BLaER1 treated with 17β-estradiol and CSF1 and Interleukin-3, amounts not matched to agents 10 nM and 100 nM (cell line): Measurements from ENCODE around the gene TRMU.

Source experiments
- H3K27ac ChIP-seq, 11 experiments: shearing (Covaris generic); formaldehyde crosslinking; 2 replicates each; pipeline ENCODE4 v1.8.1; 2022
- H3K27me3 ChIP-seq, 11 experiments: shearing (Covaris generic); formaldehyde crosslinking; 2 replicates each; pipeline ENCODE4 v1.8.1; 2022
- H3K36me3 ChIP-seq, 11 experiments: shearing (Covaris generic); formaldehyde crosslinking; 2 replicates each; pipeline ENCODE4 v1.8.1; 2022
- H3K4me1 ChIP-seq, 10 experiments: shearing (Covaris generic); formaldehyde crosslinking; 2 replicates each; pipeline ENCODE4 v1.8.1; 2022
- H3K4me2 ChIP-seq, 11 experiments: shearing (Covaris generic); formaldehyde crosslinking; 2 replicates each; pipeline ENCODE4 v1.8.1; 2022
- H3K4me3 ChIP-seq, 10 experiments: shearing (Covaris generic); formaldehyde crosslinking; 2 replicates each; pipeline ENCODE4 v1.8.1; 2022
- H3K9ac ChIP-seq, 11 experiments: shearing (Covaris generic); formaldehyde crosslinking; 2 replicates each; pipeline ENCODE4 v1.8.1; 2022
- H3K9me3 ChIP-seq, 11 experiments: shearing (Covaris generic); formaldehyde crosslinking; replicated peaks in 1 of 11; 2 replicates each; pipeline ENCODE4 v1.8.1; 2022
- H4K20me1 ChIP-seq, 11 experiments: shearing (Covaris generic); formaldehyde crosslinking; 2 replicates each; pipeline ENCODE4 v1.8.1; 2022
- Cebpa-rat ChIP-seq, 11 experiments: shearing (Covaris generic); IDR thresholded peaks; 2 replicates each; pipeline ENCODE4 v1.8.1; 2022

TRMU gene

DNA sequence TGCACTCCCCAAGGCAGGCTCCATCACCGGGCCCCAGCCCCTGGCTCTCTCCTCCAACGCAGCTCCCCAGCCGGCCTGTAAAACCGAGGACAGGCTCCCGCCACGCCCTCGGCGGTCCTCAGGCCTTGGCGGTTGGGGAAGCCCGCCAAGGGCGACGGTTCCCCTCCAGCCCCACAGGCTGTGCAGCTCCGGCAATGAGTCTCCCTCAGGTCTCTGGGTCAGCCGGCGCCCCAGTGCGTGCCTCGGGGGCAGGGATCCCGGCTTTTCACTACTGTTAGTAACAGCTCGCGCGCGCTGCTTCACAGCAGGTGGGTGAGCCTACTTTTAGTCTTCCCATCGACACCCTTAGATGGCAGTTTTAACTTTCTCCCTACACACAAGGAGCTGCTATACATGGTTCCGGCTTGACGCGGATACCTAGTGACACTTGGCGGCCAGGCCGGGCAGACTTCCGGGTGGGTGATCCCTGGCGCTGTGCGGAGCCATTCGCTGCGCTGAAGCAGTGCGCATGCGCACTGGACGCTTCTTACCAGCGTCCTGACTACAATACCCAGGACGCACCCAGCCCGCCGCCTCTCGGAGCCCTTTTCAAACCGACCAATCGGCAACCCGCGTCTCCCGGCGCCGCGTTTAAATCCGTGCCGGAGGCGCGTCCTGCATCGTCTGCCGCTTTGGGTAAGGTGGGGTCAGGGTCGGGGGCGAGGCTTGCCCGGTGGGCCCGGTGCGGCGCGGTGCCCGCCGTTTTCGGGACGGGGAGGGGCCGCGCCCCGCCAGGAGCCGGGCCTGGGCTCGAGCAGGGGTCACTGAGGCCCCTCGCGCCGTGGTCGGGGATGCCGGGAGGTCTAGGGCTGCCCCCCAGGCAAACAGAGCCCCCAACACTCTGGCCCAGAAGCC is 39.0 kb upstream of the TRMU start, which contains the start of gene GTSE1:
Gene GTSE1 (plus strand): TSS at position 614 of the 894 bp plus-strand sequence. CDS start 531 bp downstream, outside the sequence.
- Histone ChIP-seq H3K9me3 (peaks cover 0 to 8% (median 6%) of the 10 kb centered on the region in 11 experiments; a peak in 9 of 22 replicates), H3K27ac (peak within 1 kb of the TSS; percentile 83 to 94 (median 91)), H3K9ac (peak within 1 kb of the TSS; percentile 80 to 93 (median 89)), H3K4me1 (peaks cover 59 to 83% (median 68%) of the 10 kb centered on the region in 10 experiments), H3K36me3 (peaks cover 8 to 42% (median 33%) of the 10 kb centered on the region in 11 experiments; a peak in 21 of 22 replicates), H4K20me1 (peaks cover 0 to 30% (median 5%) of the 10 kb centered on the region in 11 experiments; a peak in 8 of 22 replicates), H3K4me3 (peak within 1 kb of the TSS; percentile 69 to 91 (median 85)), H3K27me3 (no peaks in the 10 kb centered on the region), H3K4me2 (peak within 1 kb of the TSS; percentile 83 to 99 (median 97))
- no peak for TF ChIP-seq Cebpa-rat (IDR thresholded peaks at IDR 0.05)

DNA sequence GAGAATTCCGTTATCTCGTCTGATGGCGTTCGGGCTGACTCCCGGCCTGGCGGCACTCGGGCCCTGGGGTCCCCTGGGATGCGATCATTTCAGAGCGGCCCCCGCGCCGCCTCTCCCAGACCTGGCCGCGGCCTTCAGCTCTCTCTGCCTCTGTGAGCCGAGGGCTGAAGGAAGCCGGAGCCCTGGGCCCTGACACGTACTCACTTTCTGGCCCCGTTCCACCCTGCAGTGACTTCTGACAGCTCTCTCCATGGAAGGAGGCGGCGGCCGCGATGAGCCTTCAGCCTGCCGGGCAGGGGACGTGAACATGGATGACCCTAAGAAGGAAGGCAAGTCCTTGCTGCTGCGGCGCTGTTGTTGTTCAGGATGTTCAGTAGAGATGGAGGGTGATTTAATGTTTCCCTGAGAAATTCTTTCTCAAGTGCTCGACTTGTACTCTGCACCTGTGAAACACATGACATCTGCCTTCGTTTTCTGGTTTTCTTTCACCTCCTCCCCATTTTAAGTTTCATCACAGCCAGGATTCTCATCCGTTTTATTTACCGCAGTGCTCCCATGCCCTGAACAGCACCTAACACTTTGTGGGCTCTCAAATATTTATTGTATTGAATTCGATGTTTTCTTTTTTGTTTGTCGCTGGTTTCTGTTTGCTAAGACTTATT is 38.2 kb upstream of the TRMU start:
- peak overlapping the region; percentile 69 to 91 (median 85) for H3K4me3 ChIP-seq
- peaks cover 0 to 35% (median 5%) of the 10 kb centered on the region in 11 experiments; a peak in 8 of 22 replicates for H4K20me1 ChIP-seq
- H3K27ac ChIP-seq, result peak overlapping the region in 10 of 11 experiments; percentile 84 to 94 (median 92); a peak in 20 of 22 replicates
- peaks cover 3 to 44% (median 37%) of the 10 kb centered on the region in 11 experiments; a peak in 21 of 22 replicates for H3K36me3 ChIP-seq
- H3K9ac ChIP-seq, result peak overlapping the region; percentile 76 to 93 (median 89)
- no peak for TF ChIP-seq Cebpa-rat (IDR thresholded peaks at IDR 0.05)
- H3K4me1 ChIP-seq, result peaks cover 52 to 76% (median 65%) of the 10 kb centered on the region in 10 experiments
- no peaks in the 10 kb centered on the region for H3K27me3 ChIP-seq
- H3K4me2 ChIP-seq, result peak overlapping the region; percentile 83 to 99 (median 97)
- H3K9me3 ChIP-seq, result peaks cover 0 to 2% (median under 1%) of the 10 kb centered on the region in 11 experiments; a peak in 7 of 22 replicates

DNA sequence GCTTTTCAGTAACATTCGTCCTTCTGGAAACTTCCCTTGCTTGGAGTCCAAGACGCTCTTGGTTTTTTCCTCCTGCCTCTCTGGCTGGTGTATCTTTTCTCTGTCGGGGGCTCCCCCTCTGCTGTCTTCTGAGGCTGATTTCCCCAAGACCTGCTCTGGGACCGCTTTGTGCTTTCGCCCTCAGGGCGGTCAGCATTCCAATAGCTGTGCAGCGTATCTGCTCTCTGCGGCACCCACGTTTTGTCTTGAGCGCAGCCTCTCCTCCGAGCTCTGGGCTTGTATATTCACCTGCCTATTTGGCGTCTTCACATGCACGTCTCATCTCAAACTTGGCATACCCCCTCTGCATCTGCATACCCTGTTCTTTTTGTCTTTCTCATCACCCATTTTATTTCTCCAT is 36.4 kb upstream of the TRMU start:
- no peak for TF ChIP-seq Cebpa-rat (IDR thresholded peaks at IDR 0.05)
- H4K20me1 ChIP-seq, result peaks cover 0 to 53% (median 17%) of the 10 kb centered on the region in 11 experiments; a peak in 11 of 22 replicates
- H3K4me3 ChIP-seq, result 0 out of 20 replicates have a peak overlapping the region, but pooled peaks of 1 of the 10 experiments have one; percentile 3
- H3K4me1 ChIP-seq, result peaks cover 33 to 63% (median 48%) of the 10 kb centered on the region in 10 experiments
- H3K4me2 ChIP-seq, result peak overlapping the region in 9 of 11 experiments; percentile 83 to 99 (median 97); a peak in 14 of 22 replicates
- no peaks in the 10 kb centered on the region for H3K27me3 ChIP-seq
- peak overlapping the region in 7 of 11 experiments; percentile 13 to 44 (median 26); a peak in 6 of 22 replicates for H3K9ac ChIP-seq
- H3K9me3 ChIP-seq, result no peaks in the 10 kb centered on the region
- H3K27ac ChIP-seq, result no peak overlapping the region
- peaks cover 0 to 61% (median 51%) of the 10 kb centered on the region in 11 experiments; a peak in 17 of 22 replicates for H3K36me3 ChIP-seq

DNA sequence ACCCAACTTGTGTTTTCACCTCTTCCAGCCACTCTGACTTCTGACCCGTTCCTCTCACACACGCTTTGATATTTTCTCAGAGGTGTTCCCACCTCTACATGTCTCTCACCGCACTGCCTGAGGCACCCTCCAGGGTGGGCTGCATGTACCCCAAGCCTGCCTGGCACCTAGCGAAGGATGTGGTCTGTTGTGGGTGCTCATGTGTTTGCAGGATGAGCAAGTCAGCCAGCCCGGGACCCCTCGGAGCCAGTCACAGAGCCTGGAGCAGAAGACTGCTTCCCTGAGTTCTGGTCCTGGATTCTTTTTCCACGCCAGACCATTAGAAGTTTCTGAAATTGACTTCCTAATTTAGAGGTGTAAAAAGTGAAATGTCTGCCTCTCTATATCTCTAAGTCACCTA is 35.0 kb upstream of the TRMU start:
- peak overlapping the region in 2 of 11 experiments; percentile 4 to 35; a peak in 1 of 22 replicates for H3K9ac ChIP-seq
- H3K4me2 ChIP-seq, result no peak overlapping the region
- peaks cover 0 to 65% (median 22%) of the 10 kb centered on the region in 11 experiments; a peak in 12 of 22 replicates for H4K20me1 ChIP-seq
- H3K9me3 ChIP-seq, result no peaks in the 10 kb centered on the region
- TF ChIP-seq Cebpa-rat (IDR thresholded peaks at IDR 0.05), result no peak
- H3K27me3 ChIP-seq, result no peaks in the 10 kb centered on the region
- peaks cover 20 to 50% (median 34%) of the 10 kb centered on the region in 10 experiments for H3K4me1 ChIP-seq
- no peak overlapping the region for H3K4me3 ChIP-seq
- H3K27ac ChIP-seq, result no peak overlapping the region
- H3K36me3 ChIP-seq, result peaks cover 0 to 75% (median 65%) of the 10 kb centered on the region in 11 experiments; a peak in 17 of 22 replicates

DNA sequence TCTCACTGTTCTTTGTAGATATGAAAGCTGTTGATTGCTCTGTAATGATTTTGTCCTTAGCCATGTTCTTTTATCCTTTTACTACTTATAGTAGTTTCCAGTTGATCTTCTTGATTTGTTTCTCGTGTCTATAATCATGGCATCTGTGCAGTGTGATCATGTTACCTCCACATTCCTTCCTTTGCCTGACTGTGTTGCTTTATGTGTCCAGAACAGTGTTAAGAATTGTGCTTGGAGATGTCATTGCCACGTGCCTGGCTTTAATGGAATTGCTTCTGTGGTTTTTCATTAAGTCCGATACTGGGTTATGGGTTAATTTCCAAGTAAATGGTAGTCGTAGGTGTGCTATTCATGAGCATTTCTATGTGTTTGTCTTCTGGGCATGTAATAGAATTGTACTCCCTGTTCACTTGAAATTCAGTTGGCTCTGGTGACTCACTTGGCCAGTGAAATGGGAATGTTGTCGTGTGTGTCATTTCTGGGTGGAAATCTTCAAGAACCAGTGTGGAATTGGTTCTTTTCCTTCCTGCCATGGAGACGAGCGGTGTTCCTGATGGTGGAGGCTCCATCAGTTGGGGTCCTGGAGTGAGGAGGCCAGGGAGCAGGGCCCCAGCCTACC is 32.1 kb upstream of the TRMU start:
- H3K36me3 ChIP-seq, result peaks cover 0 to 99% (median 87%) of the 10 kb centered on the region in 11 experiments; a peak in 19 of 22 replicates

DNA sequence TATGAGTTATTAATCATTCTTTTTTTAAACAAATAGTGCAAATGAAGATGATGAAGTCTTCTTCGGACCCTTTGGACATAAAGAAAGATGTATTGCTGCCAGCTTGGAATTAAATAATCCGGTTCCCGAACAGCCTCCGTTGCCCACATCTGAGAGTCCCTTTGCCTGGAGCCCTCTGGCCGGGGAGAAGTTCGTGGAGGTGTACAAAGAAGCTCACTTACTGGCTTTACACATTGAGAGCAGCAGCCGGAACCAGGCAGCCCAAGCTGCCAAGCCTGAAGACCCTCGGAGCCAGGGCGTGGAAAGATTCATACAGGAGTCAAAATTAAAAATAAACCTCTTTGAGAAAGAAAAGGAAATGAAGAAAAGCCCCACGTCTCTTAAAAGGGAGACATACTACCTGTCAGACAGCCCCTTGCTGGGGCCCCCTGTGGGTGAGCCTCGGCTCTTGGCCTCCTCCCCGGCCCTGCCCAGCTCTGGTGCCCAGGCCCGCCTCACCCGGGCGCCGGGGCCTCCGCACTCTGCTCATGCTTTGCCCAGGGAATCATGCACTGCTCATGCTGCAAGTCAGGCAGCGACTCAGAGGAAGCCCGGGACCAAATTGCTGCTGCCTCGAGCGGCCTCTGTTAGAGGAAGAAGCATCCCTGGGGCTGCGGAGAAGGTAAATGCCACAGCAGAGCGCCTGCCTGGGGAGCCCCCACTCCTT is 27.1 kb upstream of the TRMU start:
- peaks cover 0 to 99% (median 91%) of the 10 kb centered on the region in 11 experiments; a peak in 21 of 22 replicates for H3K36me3 ChIP-seq
- H3K27ac ChIP-seq, result no peak overlapping the region
- H3K9ac ChIP-seq, result peak overlapping the region in 2 of 11 experiments; percentile 2 to 18; a peak in 1 of 22 replicates
- no peak overlapping the region for H3K4me3 ChIP-seq
- no peaks in the 10 kb centered on the region for H3K9me3 ChIP-seq
- peaks cover 0 to 91% (median 55%) of the 10 kb centered on the region in 11 experiments; a peak in 16 of 22 replicates for H4K20me1 ChIP-seq
- no peaks in the 10 kb centered on the region for H3K27me3 ChIP-seq
- peaks cover 0 to 12% (median 0%) of the 10 kb centered on the region in 10 experiments; a peak in 1 of 20 replicates for H3K4me1 ChIP-seq
- H3K4me2 ChIP-seq, result no peak overlapping the region
- TF ChIP-seq Cebpa-rat (IDR thresholded peaks at IDR 0.05), result no peak

More for the DNA sequence above, 32.1 kb upstream of the TRMU start:
- Histone ChIP-seq H3K4me1 (peaks cover 0 to 29% (median 11%) of the 10 kb centered on the region in 10 experiments; a peak in 16 of 20 replicates), H3K27me3 (no peaks in the 10 kb centered on the region), H4K20me1 (peaks cover 0 to 91% (median 43%) of the 10 kb centered on the region in 11 experiments; a peak in 16 of 22 replicates), H3K9ac (no peak overlapping the region), H3K4me2 (no peak overlapping the region), H3K9me3 (no peaks in the 10 kb centered on the region), H3K27ac (no peak overlapping the region), H3K4me3 (no peak overlapping the region)
- no peak for TF ChIP-seq Cebpa-rat (IDR thresholded peaks at IDR 0.05)

DNA sequence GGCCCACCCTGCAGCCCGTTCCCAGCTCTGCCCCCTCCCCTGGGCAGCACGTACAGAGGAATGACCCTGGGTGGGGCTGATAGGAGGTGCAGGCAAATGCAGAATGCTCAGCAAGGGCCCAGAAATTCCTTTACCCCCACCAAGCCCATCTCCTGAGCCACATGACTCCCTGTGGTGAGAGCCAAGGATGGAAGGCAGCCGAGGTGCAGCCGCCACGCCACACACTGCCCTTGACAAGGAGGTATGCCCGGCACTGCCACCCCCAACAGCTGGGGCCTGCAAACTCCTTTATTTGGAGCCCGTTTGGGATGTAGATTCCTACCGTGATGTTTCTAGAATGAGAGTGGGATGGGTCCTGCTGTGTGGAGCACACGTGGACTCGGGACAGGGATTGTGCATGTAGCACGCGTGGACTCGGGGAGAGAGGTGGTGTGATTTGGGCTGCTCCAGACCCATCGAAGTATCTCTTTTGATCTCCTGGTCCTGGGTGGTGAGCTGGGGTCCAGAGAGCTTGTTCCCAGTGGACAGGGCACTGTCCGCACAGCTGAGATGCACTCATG is 25.9 kb upstream of the TRMU start:
- Histone ChIP-seq H3K27me3 (no peaks in the 10 kb centered on the region), H4K20me1 (peaks cover 0 to 90% (median 54%) of the 10 kb centered on the region in 11 experiments; a peak in 16 of 22 replicates), H3K9ac (no peak overlapping the region), H3K4me3 (no peak overlapping the region), H3K9me3 (no peaks in the 10 kb centered on the region), H3K4me1 (peaks cover 0 to 6% (median 0%) of the 10 kb centered on the region in 10 experiments; a peak in 1 of 20 replicates), H3K36me3 (peaks cover 0 to 99% (median 90%) of the 10 kb centered on the region in 11 experiments; a peak in 21 of 22 replicates), H3K4me2 (no peak overlapping the region), H3K27ac (no peak overlapping the region)
- no peak for TF ChIP-seq Cebpa-rat (IDR thresholded peaks at IDR 0.05)
